Gastroesophageal sphincter (tissue), 3 donors: ENCODE measurements around the gene GRPEL1.

Source experiments
- CTCF ChIP-seq, 4 experiments: fragments of 200-600 bp in 2 of 4; fragments of 450-650 bp in 2 of 4; sonication (generic) in 1 of 4; IDR thresholded peaks; one replicate each; pipeline ENCODE4 v1.5.1; 2017 to 2019; ENCODE audit warnings: antibody characterized with exemption in 4 of 4, mild to moderate bottlenecking in 2 of 4, moderate library complexity in 2 of 4
- EP300 ChIP-seq: sonication (generic); formaldehyde crosslinking; IDR thresholded peaks from one replicate; pipeline ENCODE4 v1.6.1; 2017; ENCODE audit warnings: antibody characterized with exemption, mild to moderate bottlenecking
- POLR2A ChIP-seq, 2 donors: fragments of 450-650 bp; IDR thresholded peaks; one replicate each; pipeline ENCODE4 v1.6.1; 2017; ENCODE audit warnings: antibody characterized with exemption in 2 of 2, mild to moderate bottlenecking in 2 of 2, moderate library complexity in 1 of 2
- POLR2AphosphoS5 ChIP-seq: sonication (generic); formaldehyde crosslinking; IDR thresholded peaks from one replicate; pipeline ENCODE4 v1.6.1; 2017; ENCODE audit warnings: antibody characterized with exemption

GRCh38 chr4:7054106-7054880 lies 13.6 kb downstream of the GRPEL1 start:
- TF ChIP-seq POLR2A (IDR thresholded peaks at IDR 0.05) = no peak
- TF ChIP-seq POLR2AphosphoS5 = no peak
- no peak for TF ChIP-seq CTCF (IDR thresholded peaks at IDR 0.05)
- no peak for TF ChIP-seq EP300
